LoVo (cell line): Measurements from ENCODE around the gene FPR3.
A peak's percentile ranks its signal among the peaks of the same experiment; 100 is the strongest.
"Not testable (repeated sequence)": the region's sequence is repeated elsewhere in the genome, so short reads cannot be mapped to it uniquely, and the experiment has no call there.

Experiments used
- DNase-seq: peaks from one replicate; pipeline ENCODE4 v3.0.0-alpha.2; 2016; ENCODE audit warnings: low spot score

The FPR3 gene

GRCh38 chr19:51794885-51795490 lies at the start of gene FPR3:
TSS of gene FPR3 (plus strand) at chr19:51795157. CDS start at chr19:51823749, 28,592 bp downstream.
- no peak for DNase-seq

GRCh38 chr19:51746731-51747130 lies 48.2 kb upstream of the FPR3 start:
- DNase-seq: no peak

GRCh38 chr19:51749979-51750378 lies 45.0 kb upstream of the FPR3 start:
- no peak for DNase-seq

- DNase-seq: no peak
Observed at GRCh38 chr19:51750400-51751094, 44.4 kb upstream of the FPR3 start.

GRCh38 chr19:51751655-51752054 lies 43.3 kb upstream of the FPR3 start, which contains the start of gene FPR1:
TSS of gene FPR1 (minus strand) at chr19:51751878. CDS start at chr19:51746994, 4,884 bp downstream.
- DNase-seq: no peak

GRCh38 chr19:51754109-51754508 lies 40.8 kb upstream of the FPR3 start:
- no peak for DNase-seq

- no peak for DNase-seq
Observed at GRCh38 chr19:51754770-51755169, 40.2 kb upstream of the FPR3 start.

GRCh38 chr19:51755571-51755970 lies 39.4 kb upstream of the FPR3 start:
- DNase-seq: no peak

GRCh38 chr19:51760697-51761356 lies 34.1 kb upstream of the FPR3 start, which contains the start of gene FPR2:
TSS of gene FPR2 (plus strand) at chr19:51761180. CDS start at chr19:51768659, 7,479 bp downstream.
- DNase-seq: no peak

- no peak for DNase-seq
Observed at GRCh38 chr19:51761696-51762095, 33.3 kb upstream of the FPR3 start.

- no peak for DNase-seq
Observed at GRCh38 chr19:51765086-51765485, 29.9 kb upstream of the FPR3 start.

- no peak for DNase-seq
Observed at GRCh38 chr19:51766461-51766860, 28.5 kb upstream of the FPR3 start.

- DNase-seq: no peak
Observed at GRCh38 chr19:51771376-51772130, 23.4 kb upstream of the FPR3 start.

GRCh38 chr19:51772977-51773376 lies 22.0 kb upstream of the FPR3 start:
- no peak for DNase-seq

- DNase-seq: not testable (repeated sequence)
Observed at GRCh38 chr19:51776561-51776960, 18.4 kb upstream of the FPR3 start.

GRCh38 chr19:51777570-51778462 lies 17.1 kb upstream of the FPR3 start:
- peak; percentile 66 for DNase-seq

GRCh38 chr19:51779181-51779580 lies 15.8 kb upstream of the FPR3 start:
- no peak for DNase-seq

- no peak for DNase-seq
Observed at GRCh38 chr19:51779703-51780102, 15.3 kb upstream of the FPR3 start.

GRCh38 chr19:51780270-51780669 lies 14.7 kb upstream of the FPR3 start:
- DNase-seq: no peak

GRCh38 chr19:51781999-51782398 lies 13.0 kb upstream of the FPR3 start:
- DNase-seq: no peak

GRCh38 chr19:51783372-51783771 lies 11.6 kb upstream of the FPR3 start:
- DNase-seq: no peak
